HepG2 (cell line): ENCODE results near the gene SLC9A1. TPM values are rescaled to one million over a fixed set of nuclear protein-coding genes. Genes with fewer than 3 reads are reported as not detected.
A peak's percentile ranks its signal among the peaks of the same experiment; 100 is the strongest.

Source experiments
- BCL6 ChIP-seq: IDR thresholded peaks from 2 replicates; pipeline ENCODE4 v1.6.1; 2016; ENCODE audit warnings: missing genetic modification reagents, missing compliant biosample characterization
- BRD4 ChIP-seq: sonication (generic); formaldehyde crosslinking; IDR thresholded peaks from 2 replicates; pipeline ENCODE4 v1.4.0; 2020; ENCODE audit warnings: missing genetic modification reagents
- CC2D1A ChIP-seq: sonication (generic); formaldehyde crosslinking; IDR thresholded peaks from 2 replicates; pipeline ENCODE4 v1.8.1; 2023; ENCODE audit warnings: mild to moderate bottlenecking, missing genetic modification reagents
- CEBPB ChIP-seq: IDR thresholded peaks from 2 replicates; pipeline ENCODE4 v1.6.1; 2011; ENCODE audit warnings: low read depth, low read length, improper control_type of control experiment, borderline replicate concordance
- CENPBD1 ChIP-seq: sonication (generic); formaldehyde crosslinking; IDR thresholded peaks from 2 replicates; pipeline ENCODE4 v1.8.0; 2022; ENCODE audit warnings: missing genetic modification reagents, low read depth, mild to moderate bottlenecking, borderline replicate concordance
- E2F1 ChIP-seq: sonication (generic); formaldehyde crosslinking; IDR thresholded peaks from 2 replicates; pipeline ENCODE4 v1.5.0; 2020; ENCODE audit warnings: missing genetic modification reagents
- FOXK1 ChIP-seq: sonication (generic); formaldehyde crosslinking; IDR thresholded peaks from 2 replicates; pipeline ENCODE4 v1.4.0; 2020; ENCODE audit warnings: low read depth, missing genetic modification reagents, borderline replicate concordance
- HNF4A ChIP-seq: sonication (generic); formaldehyde crosslinking; IDR thresholded peaks from 2 replicates; pipeline ENCODE4 v1.4.0; 2020; ENCODE audit warnings: missing genetic modification reagents
- MIER2 ChIP-seq: IDR thresholded peaks from 2 replicates; pipeline ENCODE4 v1.6.1; 2016; ENCODE audit warnings: missing biosample characterization, missing genetic modification reagents
- NR1H2 ChIP-seq: sonication (generic); formaldehyde crosslinking; IDR thresholded peaks from 2 replicates; pipeline ENCODE4 v1.8.1; 2022; ENCODE audit warnings: low read depth, missing genetic modification reagents, borderline replicate concordance
- PBX3 ChIP-seq: sonication (generic); formaldehyde crosslinking; IDR thresholded peaks from 2 replicates; pipeline ENCODE4 v1.8.1; 2023; ENCODE audit warnings: missing genetic modification reagents, inconsistent platforms, borderline replicate concordance
- PCBP2 ChIP-seq: fragments of 200-400 bp; formaldehyde crosslinking; optimal IDR thresholded peaks from 2 replicates; pipeline ENCODE3; 2018; ENCODE audit warnings: low read length, low read depth; ENCODE audit not compliant: poor library complexity, severe bottlenecking
- SMC3 ChIP-seq: IDR thresholded peaks from 2 replicates; pipeline ENCODE4 v1.6.1; 2011; ENCODE audit warnings: low read length, improper control_type of control experiment
- STAG1 ChIP-seq: sonication (generic); formaldehyde crosslinking; IDR thresholded peaks from 2 replicates; pipeline ENCODE4 v1.4.0; 2020; ENCODE audit warnings: missing genetic modification reagents
- SUZ12 ChIP-seq: fragments of 150-350 bp; IDR thresholded peaks from 2 replicates; pipeline ENCODE4 v1.6.1; 2014; ENCODE audit warnings: low read depth, low read length
- TBX3 ChIP-seq: fragments of 450-650 bp; IDR thresholded peaks from 2 replicates; pipeline ENCODE4 v1.6.1; 2017; ENCODE audit warnings: antibody characterized with exemption, mild to moderate bottlenecking, inconsistent platforms, borderline replicate concordance
- TEAD3 ChIP-seq: optimal IDR thresholded peaks from 2 replicates; pipeline ENCODE3; 2016; ENCODE audit warnings: borderline replicate concordance
- THAP11 ChIP-seq: IDR thresholded peaks from 2 replicates; pipeline ENCODE4 v1.6.1; 2016; ENCODE audit warnings: missing biosample characterization, missing genetic modification reagents
- TRIM24 ChIP-seq: sonication (generic); formaldehyde crosslinking; IDR thresholded peaks from 2 replicates; pipeline ENCODE4 v1.8.0; 2022; ENCODE audit warnings: mild to moderate bottlenecking, missing genetic modification reagents
- ZBTB7B ChIP-seq: sonication (generic); formaldehyde crosslinking; IDR thresholded peaks from 2 replicates; pipeline ENCODE4 v1.4.0; 2020; ENCODE audit warnings: missing genetic modification reagents
- ZFP1 ChIP-seq: IDR thresholded peaks from 2 replicates; pipeline ENCODE4 v1.6.1; 2016
- ZNF20 ChIP-seq: sonication (generic); formaldehyde crosslinking; IDR thresholded peaks from 2 replicates; pipeline ENCODE4 v1.4.0; 2020; ENCODE audit warnings: mild to moderate bottlenecking, moderate library complexity, missing genetic modification reagents
- ZNF280B ChIP-seq: sonication (generic); formaldehyde crosslinking; IDR thresholded peaks from 2 replicates; pipeline ENCODE4 v1.5.0; 2020; ENCODE audit warnings: missing genetic modification reagents, mild to moderate bottlenecking, borderline replicate concordance
- ZNF329 ChIP-seq: sonication (generic); formaldehyde crosslinking; IDR thresholded peaks from 2 replicates; pipeline ENCODE4 v1.9.0; 2021; ENCODE audit warnings: low read depth, mild to moderate bottlenecking, missing genetic modification reagents
- ZNF343 ChIP-seq: sonication (generic); formaldehyde crosslinking; IDR thresholded peaks from 2 replicates; pipeline ENCODE4 v1.4.0; 2020; ENCODE audit warnings: mild to moderate bottlenecking, missing genetic modification reagents
- ZNF501 ChIP-seq: sonication (generic); formaldehyde crosslinking; IDR thresholded peaks from 2 replicates; pipeline ENCODE4 v1.5.1; 2020; ENCODE audit warnings: mild to moderate bottlenecking, moderate library complexity, missing genetic modification reagents
- ZNF589 ChIP-seq: sonication (generic); formaldehyde crosslinking; conservative IDR thresholded peaks from 2 replicates; pipeline ENCODE4 v1.8.0; 2022; ENCODE audit warnings: mild to moderate bottlenecking, moderate library complexity, missing genetic modification reagents
- ZZZ3 ChIP-seq: sonication (generic); formaldehyde crosslinking; IDR thresholded peaks from 2 replicates; pipeline ENCODE4 v1.4.0; 2020; ENCODE audit warnings: missing genetic modification reagents, mild to moderate bottlenecking, borderline replicate concordance
- polyA plus RNA-seq, 8 experiments: library from polyadenylated mRNA; depleted of rRNA in 3 of 8; stranded (reverse) in 7 of 8; unstranded in 1 of 8; fragments of >200 nt; fragmentation: Illumina TruSeq in 4 of 8; extraction: Trizol in 4 of 8; gene quantifications; 2 replicates each; pipeline versions ENCODE4 v1.2.1 to v1.2.3, GENCODE V29; 2011 to 2016; ENCODE audit warnings: low read depth in 4 of 8, missing spikeins in 1 of 8, mixed read lengths in 1 of 8; ENCODE audit not compliant: insufficient read depth in 1 of 8
- total RNA-seq, 5 experiments: library from RNA; depleted of rRNA; stranded (reverse); fragments of >200 nt; fragmentation: Illumina TruSeq; extraction: Trizol; gene quantifications; 2 replicates each; pipeline ENCODE4 v1.2.3, GENCODE V29; 2016; ENCODE audit warnings: low read depth in 1 of 5

The SLC9A1 gene
- total and polyA plus RNA-seq, 2 of the 13 experiments (the other 11 are each of a cell fraction or from before 2014, with no cell fraction given), result 1.4 to 2.9 TPM

GRCh38 chr1:27097484-27097917 is 57.4 kb downstream of the SLC9A1 start (continued):
- TF ChIP-seq MIER2 (CRISPR knock-in tag) (no peak; the same call in 1 of the 2 replicates), SUZ12 (no peak), CC2D1A (CRISPR knock-in tag) (no peak), PBX3 (CRISPR knock-in tag) (no peak), ZNF280B (CRISPR knock-in tag) (no peak), TEAD3 (CRISPR knock-in tag) (peak; percentile 45), CENPBD1 (CRISPR knock-in tag) (no peak), PCBP2 (no peak), FOXK1 (CRISPR knock-in tag) (no peak), ZNF501 (0 out of 2 replicates have a peak, but pooled peaks have one; percentile 2), ZBTB7B (no peak), ZNF343 (CRISPR knock-in tag) (no peak), SMC3 (peak; percentile 87), CEBPB (peak; percentile 96), THAP11 (CRISPR knock-in tag) (peak; percentile 40; the same call in 1 of the 2 replicates), ZNF589 (no peak), TRIM24 (CRISPR knock-in tag) (no peak), ZFP1 (CRISPR knock-in tag) (0 out of 2 replicates have a peak, but pooled peaks have one; percentile 60), TBX3 (no peak), ZZZ3 (CRISPR knock-in tag) (no peak), E2F1 (no peak), STAG1 (CRISPR knock-in tag) (peak; percentile 93), BCL6 (CRISPR knock-in tag) (peak; percentile 66), ZNF20 (CRISPR knock-in tag) (no peak), ZNF329 (CRISPR knock-in tag) (no peak), BRD4 (CRISPR knock-in tag) (no peak), NR1H2 (CRISPR knock-in tag) (no peak), HNF4A (no peak)
